Neural cell (in vitro differentiated cells): Measurements from ENCODE around the gene ACAD9. TPM values are rescaled to one million over a fixed set of nuclear protein-coding genes. Genes with fewer than 3 reads are reported as not detected.

Source experiments
- H2AFZ ChIP-seq: fragments of 200-600, 300-800 bp; sonication (generic), shearing (Covaris generic); 2 replicates; pipeline ENCODE4 v1.6.0; 2014; ENCODE audit warnings: low read depth, mild to moderate bottlenecking, antibody characterized with exemption, low read length, moderate library complexity
- H3F3A ChIP-seq: fragments of 200-600 bp; shearing (Covaris generic); 2 replicates; pipeline ENCODE4 v1.6.1; 2016; ENCODE audit warnings: mild to moderate bottlenecking, moderate library complexity, mixed read lengths, antibody characterized with exemption, low read length; ENCODE audit not compliant: insufficient read depth, poor library complexity, severe bottlenecking
- H3K27ac ChIP-seq: fragments of 200-600, 300-800 bp; sonication (generic), shearing (Covaris generic); 2 replicates; pipeline ENCODE4 v1.5.1; 2014; ENCODE audit warnings: mild to moderate bottlenecking, low read length, moderate library complexity
- H3K27me3 ChIP-seq: fragments of 300-800, 200-600 bp; sonication (generic), shearing (Covaris generic); 2 replicates; pipeline ENCODE4 v1.6.0; 2014; ENCODE audit warnings: mild to moderate bottlenecking, low read depth, low read length, moderate library complexity; ENCODE audit not compliant: insufficient read depth
- H3K36me3 ChIP-seq: fragments of 300-800, 200-600 bp; sonication (generic), shearing (Covaris generic); 2 replicates; pipeline ENCODE4 v1.5.1; 2014; ENCODE audit warnings: mild to moderate bottlenecking, antibody characterized with exemption, low read length, moderate library complexity; ENCODE audit not compliant: insufficient read depth
- H3K4me2 ChIP-seq: fragments of 300-800, 200-600 bp; sonication (generic), shearing (Covaris generic); 2 replicates; pipeline ENCODE4 v1.6.0; 2014; ENCODE audit warnings: mild to moderate bottlenecking, low read length
- H3K4me3 ChIP-seq: fragments of 300-800, 200-600 bp; sonication (generic), shearing (Covaris generic); 2 replicates; pipeline ENCODE4 v1.5.1; 2014; ENCODE audit warnings: mild to moderate bottlenecking, low read length, moderate library complexity
- H3K79me2 ChIP-seq: fragments of 200-600 bp; shearing (Covaris generic); replicated peaks from 2 replicates; pipeline ENCODE4 v1.6.0; 2014; ENCODE audit warnings: mild to moderate bottlenecking, low read length, moderate library complexity; ENCODE audit not compliant: insufficient read depth
- H3K9ac ChIP-seq: fragments of 300-800, 200-600 bp; sonication (generic), shearing (Covaris generic); 2 replicates; pipeline ENCODE4 v1.6.1; 2016; ENCODE audit warnings: mild to moderate bottlenecking, low read length, mixed read lengths
- H3K9me2 ChIP-seq: fragments of 200-600 bp; shearing (Covaris generic); 2 replicates; pipeline ENCODE4 v1.6.1; 2016; ENCODE audit warnings: mild to moderate bottlenecking, low read length, mixed read lengths; ENCODE audit not compliant: insufficient read depth
- H3K9me3 ChIP-seq: fragments of 200-600, 300-800 bp; sonication (generic), shearing (Covaris generic); 2 replicates; pipeline ENCODE4 v1.6.1; 2016; ENCODE audit warnings: mild to moderate bottlenecking, mixed run types, low read length, moderate library complexity, mixed read lengths
- H4K20me1 ChIP-seq: fragments of 200-600 bp; shearing (Covaris generic); 2 replicates; pipeline ENCODE4 v1.6.1; 2016; ENCODE audit warnings: mild to moderate bottlenecking, mixed run types; ENCODE audit not compliant: insufficient read depth
- CTCF ChIP-seq: fragments of 450-650 bp; IDR thresholded peaks from 2 replicates; pipeline ENCODE4 v1.5.1; 2014; ENCODE audit warnings: antibody characterized with exemption, mild to moderate bottlenecking, moderate library complexity; ENCODE audit not compliant: poor library complexity, severe bottlenecking
- EP300 ChIP-seq: fragments of 450-650 bp; conservative IDR thresholded peaks from 2 replicates; pipeline ENCODE4 v1.6.1; 2014; ENCODE audit warnings: antibody characterized with exemption, mild to moderate bottlenecking, moderate library complexity; ENCODE audit not compliant: poor library complexity, severe bottlenecking
- EZH2 ChIP-seq: fragments of 200-600, 300-800 bp; shearing (Covaris generic), sonication (generic); IDR thresholded peaks from 2 replicates; pipeline ENCODE4 v1.6.1; 2014; ENCODE audit warnings: antibody characterized with exemption, low read length, borderline replicate concordance, mild to moderate bottlenecking; ENCODE audit not compliant: insufficient read depth, poor library complexity, severe bottlenecking
- MXI1 ChIP-seq: fragments of 450-650 bp; conservative IDR thresholded peaks from 2 replicates; pipeline ENCODE4 v1.6.1; 2014; ENCODE audit warnings: antibody characterized with exemption, mild to moderate bottlenecking; ENCODE audit not compliant: poor library complexity, severe bottlenecking
- POLR2AphosphoS5 ChIP-seq: IDR thresholded peaks from 2 replicates; pipeline ENCODE4 v1.6.1; 2012
- RAD21 ChIP-seq: fragments of 450-650 bp; conservative IDR thresholded peaks from 2 replicates; pipeline ENCODE4 v1.6.1; 2014; ENCODE audit warnings: antibody characterized with exemption, mild to moderate bottlenecking, moderate library complexity
- REST ChIP-seq: IDR thresholded peaks from 2 replicates; pipeline ENCODE4 v1.6.1; 2012; ENCODE audit warnings: borderline replicate concordance
- SMC3 ChIP-seq: fragments of 450-650 bp; conservative IDR thresholded peaks from 2 replicates; pipeline ENCODE4 v1.6.1; 2014; ENCODE audit warnings: antibody characterized with exemption, mild to moderate bottlenecking, moderate library complexity; ENCODE audit not compliant: poor library complexity
- TAF1 ChIP-seq: IDR thresholded peaks from 2 replicates; pipeline ENCODE4 v1.6.1; 2012; ENCODE audit warnings: low read depth
- polyA plus RNA-seq: library from polyadenylated mRNA; depleted of rRNA; stranded (reverse); fragments of >200 nt; gene quantifications from 2 replicates; pipeline ENCODE4 v1.2.3, GENCODE V29; 2014

ACAD9 gene
- polyA plus RNA-seq, 1 donor from 2014 or later, result 33.5 TPM

GRCh38 chr3:128851601-128852000 lies 27.8 kb upstream of the ACAD9 start:
- no peaks in the 10 kb centered on the region for H4K20me1 ChIP-seq
- no peaks in the 10 kb centered on the region for H3K79me2 ChIP-seq
- no peak overlapping the region for H3K4me2 ChIP-seq
- H3K36me3 ChIP-seq, result no peaks in the 10 kb centered on the region
- H2AFZ ChIP-seq, result no peak overlapping the region
- no peak overlapping the region for H3K9ac ChIP-seq
- TF ChIP-seq RAD21 (no peak), EP300 (no peak), TAF1 (no peak), REST (no peak), MXI1 (no peak), SMC3 (no peak), POLR2AphosphoS5 (no peak), EZH2 (no peak), CTCF (no peak)
- H3K27ac ChIP-seq, result no peak overlapping the region
- peaks cover 4% of the 10 kb centered on the region for H3K9me3 ChIP-seq
- no peaks in the 10 kb centered on the region for H3F3A ChIP-seq
- no peaks in the 10 kb centered on the region for H3K27me3 ChIP-seq
- H3K4me3 ChIP-seq, result no peak overlapping the region
- no peaks in the 10 kb centered on the region for H3K9me2 ChIP-seq

- Histone ChIP-seq H3K27ac (no peak overlapping the region), H4K20me1 (no peaks in the 10 kb centered on the region), H3K4me3 (no peak overlapping the region), H3K79me2 (no peaks in the 10 kb centered on the region), H3K9me2 (no peaks in the 10 kb centered on the region), H3K9me3 (peaks cover 4% of the 10 kb centered on the region), H2AFZ (no peak overlapping the region), H3K9ac (no peak overlapping the region), H3F3A (no peaks in the 10 kb centered on the region), H3K4me2 (no peak overlapping the region), H3K27me3 (no peaks in the 10 kb centered on the region), H3K36me3 (no peaks in the 10 kb centered on the region)
- TF ChIP-seq TAF1 (no peak), SMC3 (no peak), REST (no peak), MXI1 (no peak), RAD21 (no peak), CTCF (no peak), EP300 (no peak), POLR2AphosphoS5 (no peak), EZH2 (no peak)
Measured at GRCh38 chr3:128853826-128854225, 25.6 kb upstream of the ACAD9 start.
